T follicular helper cell (primary cell): ENCODE results near the gene ZNRF2.
"Not testable (repeated sequence)": the region's sequence is repeated elsewhere in the genome, so short reads cannot be mapped to it uniquely, and the experiment has no call there.

Source experiments
- DNase-seq: peaks from one replicate; pipeline ENCODE4 v3.0.0-alpha.2; 2020; ENCODE audit warnings: low read depth

The ZNRF2 gene

DNA sequence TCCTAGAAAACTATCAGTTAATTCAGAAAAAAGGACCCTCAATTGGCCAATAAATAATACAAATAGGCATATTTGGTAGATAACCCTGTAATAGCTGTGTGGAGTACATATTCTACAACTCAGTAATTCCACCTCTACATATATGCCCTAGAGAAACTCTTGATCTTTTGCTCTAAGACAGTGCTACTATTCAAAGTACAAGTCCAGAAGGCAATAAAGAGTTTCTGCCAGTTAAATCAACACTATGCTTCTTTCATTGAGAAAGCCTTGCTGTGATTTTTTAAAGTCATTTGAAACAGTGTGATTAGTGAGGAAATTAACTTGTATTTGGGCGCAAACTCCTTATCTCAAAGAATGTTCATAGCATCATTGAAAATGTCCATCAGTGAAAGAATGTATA is 75.6 kb downstream of the ZNRF2 start:
- DNase-seq, result no peak

DNA sequence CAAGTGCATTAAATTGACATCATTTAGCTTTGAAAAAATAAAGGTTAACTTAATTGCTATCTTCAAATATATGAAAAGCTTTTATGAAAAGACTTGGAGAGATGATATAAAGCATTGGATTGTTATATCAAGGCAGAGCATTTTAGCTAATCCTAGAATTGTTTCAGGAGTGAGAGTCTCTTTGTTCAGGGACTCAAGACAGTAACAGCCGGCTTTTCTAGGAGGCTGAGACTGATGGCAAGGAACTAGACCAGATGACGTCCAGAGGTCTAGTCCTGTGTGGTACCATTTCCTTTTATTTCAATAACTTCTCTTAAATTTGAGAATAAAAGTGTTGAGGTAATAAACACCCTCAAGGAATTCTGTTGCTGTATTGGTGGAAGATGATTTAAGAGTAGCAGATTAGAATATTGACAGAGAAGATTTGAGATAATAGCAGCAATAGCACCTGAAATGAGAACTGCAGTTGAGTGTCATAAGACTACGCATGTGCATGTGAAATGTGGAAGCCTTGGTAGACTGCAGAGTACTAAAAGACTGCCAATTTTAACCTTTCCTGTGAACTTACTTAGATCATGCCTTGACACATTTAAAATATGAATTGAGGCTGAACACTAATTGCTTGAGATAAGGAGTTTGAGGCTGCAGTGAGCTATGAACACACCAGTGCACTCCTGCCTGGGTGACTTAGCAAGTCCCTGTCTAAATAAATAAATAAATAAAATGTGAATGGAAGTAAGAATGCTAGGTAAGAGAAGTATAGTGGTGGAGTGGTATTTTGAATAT is 79.6 kb downstream of the ZNRF2 start:
- DNase-seq, result no peak

DNA sequence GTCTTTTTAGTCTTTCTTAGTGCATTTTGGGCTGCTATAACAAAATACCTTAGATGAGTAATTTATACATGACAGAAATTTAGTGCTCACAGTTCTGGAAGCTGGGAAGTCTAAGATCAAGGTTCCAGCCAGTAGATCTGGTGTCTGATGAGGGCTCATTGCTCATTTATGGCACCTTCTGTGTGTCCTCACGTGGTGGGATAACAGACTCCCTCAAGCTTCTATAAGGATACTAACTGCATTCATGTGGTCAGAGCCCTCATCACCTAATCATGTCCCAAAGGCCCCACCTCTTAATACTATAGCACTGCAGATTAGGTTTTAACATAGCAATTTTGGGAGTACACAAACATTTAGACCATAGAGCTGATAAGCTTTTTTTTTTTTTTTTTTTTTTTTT is 80.4 kb downstream of the ZNRF2 start:
- no peak for DNase-seq

DNA sequence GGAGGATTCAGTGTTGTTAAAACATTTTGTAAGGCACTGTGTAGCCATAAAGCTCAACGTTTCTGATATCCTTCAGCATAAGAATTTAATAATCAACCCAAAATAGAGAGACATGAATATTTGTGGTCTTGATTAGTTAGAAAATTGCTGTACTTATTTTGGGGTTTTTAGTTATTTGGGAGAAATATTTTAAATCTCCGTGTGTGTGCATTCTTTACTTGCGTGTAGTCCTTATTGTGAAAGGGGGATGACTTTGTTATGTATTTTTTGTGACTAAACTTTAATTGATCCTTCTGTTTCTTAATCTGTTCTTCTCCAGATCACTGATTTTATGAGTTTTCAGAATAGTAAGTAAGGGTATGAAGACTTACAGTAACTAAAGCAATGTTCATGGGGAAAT is 81.2 kb downstream of the ZNRF2 start:
- DNase-seq, result no peak

DNA sequence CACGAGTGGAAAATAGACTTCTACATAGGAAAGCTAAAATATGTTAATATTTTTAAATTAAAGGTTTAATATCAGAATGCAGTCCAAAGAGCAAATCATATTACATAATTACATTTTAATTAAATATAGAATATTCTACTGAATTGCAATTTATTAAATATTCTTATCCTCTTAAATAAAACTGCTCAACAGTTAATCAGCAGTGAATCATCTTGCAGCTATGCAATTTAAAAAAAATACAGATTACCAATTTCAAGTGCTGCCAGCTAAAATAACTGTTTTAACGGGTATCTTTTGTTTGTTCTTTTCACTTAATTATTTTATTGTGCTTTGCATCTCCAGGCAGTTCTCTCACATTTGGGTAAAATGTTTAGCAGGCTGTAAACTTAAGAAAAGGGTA is 82.2 kb downstream of the ZNRF2 start:
- no peak for DNase-seq

DNA sequence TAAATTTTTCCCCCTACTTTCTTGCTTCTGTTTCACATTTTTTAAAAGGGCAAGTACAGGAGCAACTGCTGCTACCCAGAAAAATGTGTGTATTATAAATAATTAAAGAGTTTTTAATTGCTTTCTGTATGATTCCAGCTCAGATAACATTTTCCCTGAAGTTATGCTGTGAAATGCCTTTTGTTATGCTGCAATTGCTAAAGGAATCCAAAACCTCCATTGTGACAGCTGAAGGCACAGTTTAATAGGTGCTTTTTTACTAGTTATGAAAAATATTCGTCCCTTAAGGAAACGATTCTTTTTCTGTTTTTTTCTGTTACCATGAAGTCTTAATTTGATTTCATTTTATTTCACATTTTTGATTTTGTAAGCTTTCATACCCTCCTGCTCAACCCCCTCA is 83.2 kb downstream of the ZNRF2 start:
- DNase-seq, result no peak

DNA sequence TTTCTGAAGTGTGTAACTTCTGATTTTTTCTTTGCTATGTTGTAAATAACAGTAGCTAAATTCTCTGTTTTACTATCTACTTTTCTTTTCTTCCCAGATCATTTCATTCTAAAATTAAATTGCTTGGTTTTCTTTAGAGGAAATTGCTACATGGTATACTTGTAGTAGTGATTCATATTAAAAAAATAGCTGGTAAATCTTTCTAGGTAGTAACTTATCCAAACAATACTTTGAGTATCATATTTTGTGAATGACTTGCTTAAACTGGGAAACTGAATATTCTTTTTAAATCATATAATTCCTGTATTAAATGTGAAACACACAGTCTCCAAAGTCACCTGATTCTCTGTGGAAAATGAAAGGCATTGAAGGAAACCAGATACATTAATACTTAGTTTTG is 85.5 kb downstream of the ZNRF2 start:
- no peak for DNase-seq

DNA sequence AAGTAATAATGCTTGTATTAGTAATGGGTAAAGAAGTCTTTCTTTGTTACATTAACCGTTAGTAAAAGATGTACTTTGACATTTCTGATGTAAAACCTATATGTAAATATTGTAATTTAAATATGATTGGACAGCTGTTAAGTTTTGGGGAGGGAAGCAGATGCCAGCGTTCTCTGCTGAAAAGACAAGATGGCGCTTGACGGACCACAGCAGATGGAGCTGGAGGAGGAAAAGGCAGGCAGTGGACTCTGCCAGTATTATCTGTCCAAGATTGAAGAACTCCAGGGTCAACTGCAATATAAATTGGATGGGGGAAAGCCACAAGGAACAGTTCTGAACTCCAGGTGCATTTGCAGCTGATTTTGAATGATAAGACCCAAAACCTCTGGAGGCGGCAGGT is 86.9 kb downstream of the ZNRF2 start:
- no peak for DNase-seq

DNA sequence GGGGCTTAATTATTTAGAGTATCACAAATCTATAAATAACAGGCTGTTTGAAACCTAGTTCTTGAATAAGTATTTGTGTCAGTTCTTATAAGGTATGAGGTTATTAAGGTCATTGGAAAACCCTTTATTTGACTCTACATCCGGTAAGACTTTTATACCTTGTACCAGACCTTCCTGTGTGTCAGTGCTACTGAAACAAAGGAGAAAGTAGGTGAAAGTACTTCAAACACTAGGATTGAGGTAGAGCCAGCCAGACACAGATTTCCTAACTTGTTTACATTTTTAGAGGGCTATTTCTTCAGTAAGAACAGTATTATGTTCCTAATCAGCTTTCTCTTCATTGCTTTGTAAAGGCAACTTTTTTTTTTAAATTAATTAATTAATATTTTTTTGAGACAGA is 93.9 kb downstream of the ZNRF2 start:
- no peak for DNase-seq

DNA sequence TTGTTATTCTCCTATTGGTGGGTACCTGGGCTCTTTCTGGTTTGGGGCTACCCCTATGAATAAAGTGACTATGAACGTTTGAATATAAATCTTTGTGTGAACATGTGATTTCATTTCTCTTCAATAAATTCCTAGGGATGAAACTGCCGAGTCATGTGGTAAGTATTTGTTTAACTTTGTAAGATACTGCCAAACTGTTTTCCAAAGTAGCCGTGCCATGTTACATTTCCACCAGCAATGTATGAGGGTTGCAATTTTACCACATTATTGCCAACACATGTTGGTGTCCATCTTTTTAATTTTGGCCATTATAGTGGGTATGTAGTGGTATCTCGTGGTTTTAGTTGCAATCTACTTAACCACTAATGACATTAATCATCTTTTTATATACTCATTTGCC is 94.7 kb downstream of the ZNRF2 start:
- DNase-seq, result no peak

DNA sequence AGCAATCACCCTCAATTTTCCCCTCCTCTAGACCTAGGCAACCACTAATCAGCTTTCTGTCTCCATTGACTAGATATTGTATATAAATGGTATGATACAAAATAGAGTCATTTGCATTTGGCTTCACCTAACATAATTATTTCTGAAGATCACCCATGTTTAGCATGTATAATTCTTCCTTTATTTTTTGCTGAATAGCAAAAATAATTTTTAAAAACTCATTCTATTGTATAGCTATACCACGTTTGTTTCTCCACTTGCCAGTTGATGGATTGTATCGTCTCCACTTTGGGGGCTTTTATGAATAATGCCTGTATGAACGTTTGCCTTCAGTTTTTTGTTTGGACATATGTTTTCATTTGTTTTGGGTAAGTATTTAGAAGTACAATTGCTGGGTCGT is 95.3 kb downstream of the ZNRF2 start:
- no peak for DNase-seq

DNA sequence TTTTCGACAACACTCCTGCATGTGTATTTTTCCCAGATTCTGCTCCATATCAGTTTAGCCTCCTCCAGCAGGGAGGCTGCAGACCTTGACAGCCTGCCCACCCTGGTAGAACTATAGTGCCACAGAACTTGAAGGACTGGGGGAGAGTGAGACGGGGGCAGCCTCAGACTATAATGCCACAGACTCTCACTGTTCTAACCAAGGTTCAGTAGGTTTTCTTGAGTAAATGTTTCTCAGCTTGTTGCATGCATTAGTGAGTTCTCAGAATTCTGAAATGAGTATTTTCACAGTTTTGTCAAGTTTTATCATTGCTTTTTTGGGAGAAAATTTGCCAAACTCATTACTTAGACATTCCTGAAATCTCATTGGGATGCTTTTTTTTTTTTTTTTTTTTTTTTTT is 95.9 kb downstream of the ZNRF2 start:
- no peak for DNase-seq

DNA sequence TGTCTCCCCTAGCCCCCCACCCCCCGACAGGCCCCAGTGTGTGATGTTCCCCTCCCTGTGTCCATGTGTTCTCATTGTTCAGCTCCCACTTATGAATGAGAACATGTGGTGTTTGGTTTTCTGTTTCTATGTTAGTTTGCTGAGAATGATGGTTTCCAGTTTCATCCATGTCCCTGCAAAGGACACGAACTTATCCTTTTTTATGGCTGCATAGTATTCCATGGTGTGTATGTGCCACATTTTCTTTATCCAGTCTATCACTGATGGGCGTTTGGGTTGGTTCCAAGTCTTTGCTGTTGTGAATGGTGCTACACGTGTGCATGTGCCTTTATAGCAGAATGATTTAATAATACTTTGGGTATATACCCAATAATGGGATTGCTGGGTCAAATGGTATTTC is 96.4 kb downstream of the ZNRF2 start:
- not testable (repeated sequence) for DNase-seq

DNA sequence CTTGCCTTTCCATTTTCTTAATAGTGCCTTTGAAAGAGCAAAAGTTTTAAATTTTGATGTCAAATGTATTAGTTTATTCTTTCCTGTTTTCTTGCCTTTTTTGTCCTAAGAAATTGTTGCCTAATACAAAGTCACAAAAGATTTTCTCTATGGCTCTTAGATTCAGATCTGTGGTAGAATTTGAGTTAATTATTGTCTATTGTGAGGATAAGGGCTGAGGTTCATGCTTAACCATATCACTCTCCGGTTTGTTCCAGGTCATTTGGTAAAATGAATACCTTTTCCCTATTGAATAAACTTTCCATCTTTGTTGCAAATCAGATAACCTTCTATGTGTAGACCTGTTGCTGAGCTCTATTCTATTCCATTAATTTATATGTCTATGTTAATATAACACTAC is 98.2 kb downstream of the ZNRF2 start:
- no peak for DNase-seq

DNA sequence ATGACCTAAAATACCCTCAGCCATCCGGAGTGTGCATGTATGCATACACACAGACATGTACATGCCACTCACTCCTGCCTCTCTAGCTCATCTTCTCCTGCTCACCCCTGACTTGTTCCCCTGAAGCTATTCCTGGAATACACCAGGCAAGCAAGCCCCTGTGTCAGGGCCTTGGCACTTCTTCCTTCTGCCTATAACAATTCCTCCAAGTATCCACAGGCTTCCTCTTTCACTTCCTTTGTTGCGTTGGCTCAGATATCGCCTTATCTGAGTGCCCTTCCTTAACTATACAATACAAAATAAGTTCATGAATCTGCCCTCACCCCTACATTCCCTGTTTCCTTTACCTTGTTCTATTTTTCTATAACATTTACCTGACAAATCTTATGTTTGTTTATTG is 105.4 kb downstream of the ZNRF2 start:
- DNase-seq, result no peak

DNA sequence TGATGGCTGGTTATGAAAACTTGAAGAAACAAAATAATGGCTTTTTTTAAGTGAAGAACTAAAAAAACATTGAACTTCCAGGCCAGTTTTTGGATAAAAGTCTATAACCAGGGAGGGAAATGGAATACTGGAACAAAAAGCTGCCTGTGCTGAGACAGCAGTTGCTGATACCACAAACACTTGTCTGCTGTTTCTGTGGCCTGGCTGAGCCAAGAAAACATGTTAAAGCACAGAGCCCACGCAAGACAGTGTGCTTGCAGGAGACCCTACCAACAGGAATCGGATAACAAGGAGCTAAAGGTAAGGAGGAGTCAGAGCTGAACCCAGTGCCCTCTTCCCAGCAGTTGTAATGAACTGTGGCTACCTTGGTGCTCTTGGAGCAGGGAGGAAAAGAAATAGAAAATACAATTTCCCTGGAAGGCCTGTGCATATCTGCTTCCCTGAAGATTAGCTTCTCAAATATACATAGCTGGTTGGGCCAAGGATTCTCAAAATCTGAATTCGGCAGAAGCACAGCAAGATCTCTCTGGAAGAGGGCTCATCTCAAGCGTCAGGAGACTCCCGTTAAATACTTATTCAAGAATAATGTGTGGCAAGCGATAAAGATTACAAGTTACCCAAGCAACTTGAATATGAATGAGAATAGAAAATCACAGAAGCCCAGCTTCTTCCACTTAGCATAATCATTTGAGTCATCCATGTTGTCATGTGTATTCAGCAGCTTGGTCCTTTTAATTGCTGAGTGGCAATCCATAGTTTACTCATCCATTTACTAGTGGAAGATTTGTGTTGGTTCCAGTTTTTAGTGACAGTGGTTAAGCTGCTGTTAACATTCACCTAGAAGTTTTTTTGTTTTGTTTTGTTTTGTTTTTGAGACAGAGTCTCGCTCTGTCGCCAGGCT is 106.6 kb downstream of the ZNRF2 start:
- no peak for DNase-seq

DNA sequence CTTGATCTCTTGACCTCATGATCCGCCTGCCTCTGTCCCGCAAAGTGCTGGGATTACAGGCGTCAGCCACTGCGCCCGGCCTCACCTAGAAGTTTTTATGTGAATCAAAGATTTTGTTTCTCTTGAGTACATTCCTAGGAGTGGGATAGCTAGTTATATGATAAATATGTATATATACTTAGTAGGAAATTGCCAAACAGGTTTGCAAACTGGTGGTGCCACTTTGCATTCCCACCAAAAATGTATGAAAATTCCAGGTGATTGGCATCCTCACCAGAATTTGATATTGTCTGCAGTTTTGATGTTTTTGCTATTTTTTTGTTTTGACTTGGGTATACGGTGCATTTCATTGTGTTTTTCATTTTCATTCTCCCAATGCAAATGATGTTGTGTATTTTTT is 107.4 kb downstream of the ZNRF2 start:
- DNase-seq, result no peak

DNA sequence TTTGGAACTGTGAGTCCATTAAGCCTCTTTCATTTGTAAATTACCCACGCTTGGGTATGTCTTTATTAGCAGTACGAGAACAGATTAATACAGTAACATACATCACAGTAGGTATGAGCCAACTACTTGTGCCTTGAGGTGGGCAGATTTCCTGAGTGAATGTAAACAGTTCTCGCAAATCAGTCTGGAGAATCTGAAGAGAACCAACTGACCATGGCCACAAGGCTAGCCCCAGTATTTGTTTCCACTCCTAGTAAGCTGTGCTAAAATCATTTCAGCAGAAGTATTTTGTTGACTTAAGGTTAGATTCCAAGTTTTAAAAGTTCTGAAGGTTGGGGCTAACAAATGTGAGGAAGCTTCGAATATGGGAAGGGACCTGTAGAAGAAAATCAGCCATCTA is 111.3 kb downstream of the ZNRF2 start:
- DNase-seq, result no peak

DNA sequence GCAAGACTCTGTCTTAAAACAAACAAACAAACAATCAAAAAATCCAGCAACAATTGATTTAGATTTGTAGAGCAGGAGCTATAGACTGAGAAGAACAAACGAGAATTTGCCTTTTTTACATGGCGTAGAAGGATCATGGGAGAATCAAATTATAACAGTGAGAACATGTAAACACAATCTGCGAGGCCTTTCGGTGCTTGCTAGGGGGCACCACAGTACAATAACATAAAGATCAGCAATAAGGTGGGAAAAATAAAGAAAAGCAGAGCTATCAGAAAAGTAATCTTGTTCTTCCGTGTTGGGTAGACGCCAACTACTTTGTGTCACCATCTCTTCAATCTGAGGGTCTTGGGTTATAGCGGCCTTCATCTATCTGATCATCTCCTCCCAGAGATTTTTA is 112.0 kb downstream of the ZNRF2 start:
- no peak for DNase-seq

DNA sequence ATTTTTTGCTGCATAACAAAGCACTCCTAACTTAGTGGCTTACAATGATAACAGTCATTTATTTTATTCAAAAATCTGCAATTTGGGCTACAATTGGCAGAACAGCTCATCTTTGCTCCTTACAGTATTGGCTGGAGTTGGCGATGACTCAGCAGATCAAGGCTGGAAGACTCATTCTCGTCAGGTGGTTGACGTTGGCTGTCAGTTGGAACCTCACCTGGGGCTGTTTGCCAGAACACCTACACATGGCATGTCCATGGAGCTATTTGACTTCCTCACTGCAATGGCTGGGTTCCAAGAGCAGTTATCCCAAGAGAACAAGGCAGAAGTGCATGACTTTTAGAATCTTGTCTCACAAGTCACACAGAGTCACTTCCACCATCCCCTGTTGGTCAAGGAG is 119.1 kb downstream of the ZNRF2 start:
- DNase-seq, result no peak

DNA sequence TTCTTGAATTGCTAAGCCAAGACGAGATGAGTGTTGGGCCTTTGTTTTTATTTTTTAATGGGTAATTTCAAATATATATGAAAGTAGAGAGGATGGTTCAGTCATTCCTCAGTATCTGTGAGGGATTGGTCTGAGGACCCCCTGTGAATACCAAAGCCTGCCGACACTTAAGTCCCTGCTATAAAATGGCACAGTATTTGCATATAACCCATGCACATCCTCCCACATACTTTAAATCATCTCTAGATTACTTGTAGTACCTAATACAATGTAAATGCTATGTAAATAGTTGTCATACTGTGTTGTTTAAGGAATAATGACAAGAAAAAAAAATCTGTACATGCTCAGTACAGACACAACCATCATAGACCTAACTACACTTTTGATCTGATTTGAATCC is 120.8 kb downstream of the ZNRF2 start:
- DNase-seq, result no peak

DNA sequence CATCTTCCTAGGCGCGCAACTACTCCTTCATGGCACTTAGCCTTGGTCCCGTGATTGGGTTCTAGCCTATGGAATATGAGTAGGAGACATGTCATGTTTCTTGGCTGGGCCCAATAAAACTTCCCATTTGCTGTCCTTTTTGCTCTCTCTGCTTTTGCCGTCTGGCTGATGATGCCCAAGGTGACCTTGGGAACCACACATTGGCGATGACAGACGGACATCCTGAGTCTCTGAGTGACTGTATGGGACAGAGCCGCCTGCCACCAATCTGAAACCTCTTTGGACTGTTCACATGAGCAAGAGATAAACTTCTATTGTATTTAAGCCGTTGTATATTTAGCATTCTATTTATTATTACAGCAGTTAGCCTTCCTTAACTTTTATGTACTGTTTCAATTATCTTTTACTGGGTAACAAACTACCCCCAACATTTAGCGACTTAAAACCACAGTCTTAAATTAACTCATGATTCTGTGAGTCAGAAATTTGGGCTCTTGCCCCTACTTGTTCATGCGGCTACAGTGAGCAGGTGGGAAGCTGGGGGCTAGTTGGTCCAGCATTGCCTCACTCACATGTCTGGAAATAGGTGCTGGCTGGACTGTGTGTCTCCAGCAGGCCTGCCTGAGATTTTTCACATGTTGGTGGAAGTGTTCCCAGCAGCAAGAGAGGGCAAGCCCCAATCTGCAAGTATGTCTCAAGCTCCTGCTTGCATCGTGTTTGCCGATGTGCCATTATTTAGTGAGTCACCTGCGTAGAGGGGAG is 122.4 kb downstream of the ZNRF2 start:
- DNase-seq, result no peak

DNA sequence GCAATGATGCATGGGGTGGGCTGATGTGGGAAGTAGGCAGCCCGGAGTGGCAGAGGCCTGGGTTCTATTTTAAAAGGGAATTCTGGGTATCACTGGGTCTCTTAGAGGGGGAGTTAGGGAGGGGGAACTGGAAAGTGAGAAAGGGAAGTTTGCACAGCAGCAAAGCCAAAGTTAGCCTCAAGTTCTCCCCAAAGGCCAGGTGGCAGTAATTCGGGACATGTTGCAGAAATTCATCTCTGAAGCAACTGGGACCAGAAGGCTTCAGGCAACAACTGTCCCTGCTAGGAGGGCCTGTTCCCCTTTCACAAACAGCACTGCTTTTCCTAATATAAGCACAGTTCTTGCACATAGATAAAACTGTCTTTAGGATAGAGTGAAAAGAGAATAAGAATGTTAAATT is 126.8 kb downstream of the ZNRF2 start:
- no peak for DNase-seq
